Measurements from ENCODE around the gene RNF151.
A peak's percentile ranks its signal among the peaks of the same experiment; 100 is the strongest.

RNF151 gene

DNA sequence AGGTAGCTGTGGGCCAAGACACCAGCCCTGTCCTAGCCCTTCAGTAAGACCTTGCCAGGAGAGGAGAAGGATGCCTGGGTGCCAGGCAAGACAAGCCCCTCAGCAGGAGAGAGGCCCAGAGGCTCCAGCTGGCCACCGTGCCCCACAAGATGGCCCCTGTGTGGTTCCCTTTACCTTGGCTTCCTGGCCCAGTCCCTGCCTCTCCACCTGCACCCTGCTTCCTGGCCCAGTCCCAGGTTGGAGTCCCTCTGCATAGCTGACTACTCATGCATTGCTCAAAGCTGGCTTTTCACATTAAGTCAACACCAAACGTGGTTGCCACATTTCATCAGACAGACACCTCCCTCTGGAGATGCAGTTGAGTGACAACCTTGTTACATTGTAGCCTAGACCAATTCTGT, 27.1 kb downstream of the RNF151 start:
- no peak for DNase-seq

- no peak for DNase-seq
Observed at GRCh38 chr16:1997494-1998359, 31.1 kb downstream of the RNF151 start.

GRCh38 chr16:1998360-1998835, 31.7 kb downstream of the RNF151 start:
- DNase-seq = no peak

GRCh38 chr16:1998852-1999801, 32.5 kb downstream of the RNF151 start:
- no peak for DNase-seq

GRCh38 chr16:1999866-2000514, 33.3 kb downstream of the RNF151 start:
- DNase-seq = no peak

GRCh38 chr16:2001035-2001434, 34.4 kb downstream of the RNF151 start:
- DNase-seq = no peak

GRCh38 chr16:2001456-2002355, 35.0 kb downstream of the RNF151 start:
- no peak for DNase-seq

- DNase-seq = no peak
Observed at GRCh38 chr16:2002406-2003230, 36.0 kb downstream of the RNF151 start.

GRCh38 chr16:2003231-2003826, 36.7 kb downstream of the RNF151 start:
- DNase-seq = no peak

DNA sequence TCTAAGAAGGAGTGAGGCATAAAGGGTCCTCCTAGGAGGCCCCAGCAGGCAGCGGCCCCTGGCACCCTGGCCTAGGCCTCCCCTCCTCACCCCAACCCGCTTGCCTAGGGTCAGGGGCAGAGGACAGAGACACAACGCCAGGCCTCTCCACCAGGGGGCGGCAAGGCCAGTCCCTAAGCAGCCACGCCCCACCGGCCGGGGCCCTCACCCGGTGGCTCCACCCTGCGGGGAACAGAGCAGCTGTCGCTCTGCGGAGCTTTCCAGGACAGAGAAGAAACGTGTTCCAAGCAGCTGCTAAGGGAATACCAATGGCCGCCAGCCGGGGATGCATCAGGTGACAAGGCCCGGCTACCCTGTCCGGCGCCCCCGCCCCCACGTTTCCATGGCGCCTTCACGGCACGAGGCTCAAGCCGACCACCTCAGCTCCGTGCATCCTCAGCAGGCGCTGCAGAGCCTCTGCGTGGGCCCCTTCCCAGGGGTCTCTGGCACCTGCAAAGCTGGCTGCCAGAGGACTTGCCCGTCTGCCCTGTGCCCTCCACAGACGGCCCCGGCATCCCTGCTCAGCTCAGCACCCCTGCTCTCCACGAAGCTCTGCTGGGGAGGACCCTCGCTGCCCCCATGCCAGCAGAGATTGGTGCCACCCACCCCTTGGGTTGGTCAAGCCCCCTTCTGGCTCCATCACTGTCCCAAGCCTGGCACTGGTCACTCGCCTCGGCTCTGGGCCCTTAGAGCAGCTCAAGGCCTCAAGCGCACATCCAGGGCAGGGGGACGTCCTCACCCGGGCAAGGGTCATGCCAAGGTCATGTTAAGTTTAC, 37.4 kb downstream of the RNF151 start:
- peak; percentile 70 for DNase-seq

GRCh38 chr16:2004795-2005517, 38.3 kb downstream of the RNF151 start:
- DNase-seq = no peak

DNA sequence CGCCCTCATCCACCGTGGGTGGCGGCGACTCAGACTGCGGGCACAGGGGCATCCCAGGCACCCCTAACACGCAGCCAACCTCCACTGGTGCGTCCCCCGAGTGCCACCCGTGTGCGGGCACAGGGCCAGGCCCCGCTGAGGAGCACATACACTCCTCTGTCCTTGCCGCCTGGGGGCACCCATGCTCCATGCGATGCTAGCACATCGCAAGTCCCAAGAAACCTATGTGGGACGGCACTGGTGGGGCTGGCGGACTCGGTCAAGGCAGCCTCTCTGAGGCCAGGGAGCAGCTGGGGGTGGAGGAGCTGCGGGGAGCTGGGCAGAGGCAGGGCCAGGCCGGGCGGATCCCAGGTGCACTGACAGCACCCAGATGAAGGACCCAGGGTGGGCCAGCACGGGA, 39.0 kb downstream of the RNF151 start:
- DNase-seq = no peak

DNA sequence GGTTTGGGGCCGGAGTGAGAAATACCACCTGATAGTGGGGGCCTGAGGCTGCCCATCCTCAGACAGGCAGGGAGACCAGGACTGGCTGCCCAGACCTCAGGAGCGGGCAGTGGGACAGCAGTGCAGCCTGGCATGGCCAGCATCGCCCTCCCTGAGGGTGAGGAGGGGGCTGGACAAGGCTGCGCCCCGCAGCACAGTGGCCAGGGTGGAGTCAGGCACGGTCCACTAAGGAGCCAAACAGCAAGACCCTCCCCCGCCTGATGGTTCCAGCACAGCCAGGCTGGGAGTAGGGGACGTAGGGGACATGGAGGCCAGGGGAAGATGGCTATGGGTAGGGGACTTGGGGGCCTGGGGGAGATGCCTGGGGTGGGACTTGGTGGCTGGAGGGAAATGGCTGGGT, 39.7 kb downstream of the RNF151 start:
- no peak for DNase-seq

GRCh38 chr16:2007081-2007836, 40.6 kb downstream of the RNF151 start:
- DNase-seq = no peak

GRCh38 chr16:2008009-2008526, 41.4 kb downstream of the RNF151 start:
- no peak for DNase-seq

GRCh38 chr16:2008631-2009163, 42.0 kb downstream of the RNF151 start:
- no peak for DNase-seq

DNA sequence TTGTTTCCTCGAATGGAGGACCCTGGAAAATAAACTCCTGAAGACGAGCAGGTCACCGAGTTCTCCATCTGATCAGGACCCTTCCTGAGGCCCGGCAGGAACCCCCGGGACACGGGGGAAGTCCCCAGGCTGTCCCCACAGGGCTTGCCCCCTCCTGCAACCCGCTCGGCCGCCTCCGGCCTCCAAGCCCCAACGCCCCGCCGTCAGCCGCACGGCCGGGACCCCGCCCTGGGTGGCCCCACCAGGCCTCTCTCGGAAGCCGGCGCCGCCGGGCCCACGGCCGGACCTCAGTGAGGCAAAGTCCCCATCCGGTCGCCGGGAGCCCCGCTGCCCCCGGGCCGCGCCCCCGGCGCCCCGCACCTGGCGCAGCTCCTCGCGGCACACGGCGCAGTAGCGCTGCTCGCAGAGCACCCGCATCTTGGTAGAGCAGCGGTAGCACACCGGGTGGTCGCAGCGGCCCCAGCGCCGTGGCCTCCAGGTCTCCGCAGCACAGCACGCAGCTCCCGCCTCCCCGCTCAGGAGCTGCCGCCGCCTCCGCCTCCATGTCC, 42.6 kb downstream of the RNF151 start:
- no peak for DNase-seq

Data from midbrain (tissue), 1 donor.